Measurements from ENCODE around the gene ZNF576. TPM values are rescaled to one million over a fixed set of nuclear protein-coding genes. Genes with fewer than 3 reads are reported as not detected.

ZNF576 gene
- total and polyA plus RNA-seq, 2 of the 13 experiments (the other 11 are each of a cell fraction or from before 2014, with no cell fraction given) = 7.2 to 9.6 TPM

DNA sequence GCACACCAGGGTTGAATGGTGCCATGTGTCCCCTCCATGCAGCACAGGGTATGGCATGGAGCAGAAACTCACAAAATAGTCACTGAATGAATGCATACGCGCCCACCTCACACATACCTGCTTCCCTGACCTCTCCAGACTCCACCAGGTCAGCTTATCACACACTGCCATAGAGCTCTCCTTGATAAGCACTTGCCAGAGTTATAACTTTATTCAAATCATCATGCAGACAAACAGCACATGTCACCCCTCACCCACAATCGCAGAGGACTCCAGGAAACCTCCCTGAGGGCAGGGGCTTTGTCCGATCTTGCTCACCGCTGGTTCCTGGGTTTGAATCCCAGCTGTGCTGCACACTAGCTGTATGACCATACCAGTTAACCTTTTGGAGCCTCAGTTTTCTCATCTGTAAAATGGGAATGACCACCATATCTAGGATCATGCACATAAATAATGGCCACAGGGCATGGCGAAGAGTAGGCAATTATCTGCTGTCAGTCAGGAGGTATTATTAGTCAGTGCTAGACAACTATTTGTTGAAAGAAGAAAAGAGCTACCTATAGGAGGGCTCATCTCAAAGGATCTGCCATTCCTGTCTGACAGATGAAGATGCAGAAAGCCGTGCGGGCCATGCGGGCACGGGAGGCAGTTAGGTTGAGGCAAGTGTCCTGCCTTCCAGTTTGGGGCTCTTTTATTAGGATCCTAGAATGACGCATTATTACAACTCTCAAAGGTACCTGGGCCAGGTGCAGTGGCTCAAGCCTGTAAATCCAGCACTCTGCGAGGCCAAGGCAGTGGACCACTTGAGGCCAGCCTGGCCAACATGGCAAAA lies 35.0 kb upstream of the ZNF576 start:
- TF ChIP-seq FUBP1 (CRISPR knock-in tag; IDR thresholded peaks at IDR 0.05; ENCODE audit: borderline replicate concordance) = no peak
- no peak for TF ChIP-seq ZNF782 (CRISPR knock-in tag; IDR thresholded peaks at IDR 0.05; ENCODE audit: borderline replicate concordance)
- no peak for TF ChIP-seq SRSF9 (IDR thresholded peaks at IDR 0.05; ENCODE audit: borderline replicate concordance, insufficient read depth, low read depth, low read length, poor library complexity, severe bottlenecking)
- no peak for TF ChIP-seq FLYWCH1 (CRISPR knock-in tag; IDR thresholded peaks at IDR 0.05)
- no peak for TF ChIP-seq AHDC1 (CRISPR knock-in tag; IDR thresholded peaks at IDR 0.05; ENCODE audit: borderline replicate concordance)
- no peak for TF ChIP-seq NR3C1 (CRISPR knock-in tag; IDR thresholded peaks at IDR 0.05)
- TF ChIP-seq KLF13 (CRISPR knock-in tag; IDR thresholded peaks at IDR 0.05) = no peak
- no peak for TF ChIP-seq BRCA1 (CRISPR knock-in tag; IDR thresholded peaks at IDR 0.05)
- peak; percentile 50; the same call in 1 of the 2 replicates for TF ChIP-seq CHD4 (IDR thresholded peaks at IDR 0.05; ENCODE audit: borderline replicate concordance, low read length)
- TF ChIP-seq PHF20 (CRISPR knock-in tag; IDR thresholded peaks at IDR 0.05) = no peak
- TF ChIP-seq ZNF629 (CRISPR knock-in tag; conservative IDR thresholded peaks at IDR 0.05) = peak; percentile 85
- TF ChIP-seq ZNF446 (CRISPR knock-in tag; IDR thresholded peaks at IDR 0.05) = no peak
- no peak for TF ChIP-seq MIER3 (CRISPR knock-in tag; IDR thresholded peaks at IDR 0.05; ENCODE audit: borderline replicate concordance)
- TF ChIP-seq, protein P1, sequence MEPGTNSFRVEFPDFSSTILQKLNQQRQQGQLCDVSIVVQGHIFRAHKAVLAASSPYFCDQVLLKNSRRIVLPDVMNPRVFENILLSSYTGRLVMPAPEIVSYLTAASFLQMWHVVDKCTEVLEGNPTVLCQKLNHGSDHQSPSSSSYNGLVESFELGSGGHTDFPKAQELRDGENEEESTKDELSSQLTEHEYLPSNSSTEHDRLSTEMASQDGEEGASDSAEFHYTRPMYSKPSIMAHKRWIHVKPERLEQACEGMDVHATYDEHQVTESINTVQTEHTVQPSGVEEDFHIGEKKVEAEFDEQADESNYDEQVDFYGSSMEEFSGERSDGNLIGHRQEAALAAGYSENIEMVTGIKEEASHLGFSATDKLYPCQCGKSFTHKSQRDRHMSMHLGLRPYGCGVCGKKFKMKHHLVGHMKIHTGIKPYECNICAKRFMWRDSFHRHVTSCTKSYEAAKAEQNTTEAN (CRISPR knock-in tag; conservative IDR thresholded peaks at IDR 0.05) = no peak
- TF ChIP-seq PHB2 (IDR thresholded peaks at IDR 0.05; ENCODE audit: partially characterized antibody) = no peak
- Histone ChIP-seq H3K27me3 (ENCODE audit: control insufficient read depth in 1 of 2, insufficient read depth in 2 of 2, low read length in 2 of 2) (no peaks in the 10 kb centered on the region), H3K9me3 (ENCODE audit: low read length) (no peaks in the 10 kb centered on the region), H2AFZ (ENCODE audit: low read length) (no peak overlapping the region), H4K20me1 (ENCODE audit: insufficient read depth, low read length) (no peaks in the 10 kb centered on the region), H3K27ac (ENCODE audit: extremely low read length, insufficient read depth, low read length) (no peak overlapping the region), H3K9ac (ENCODE audit: insufficient read depth, low read depth, low read length) (no peak overlapping the region), H3K4me3 (replicated peaks in 1 of 3; ENCODE audit: insufficient read depth in 1 of 3, low read depth in 2 of 3, low read length in 3 of 3) (no peak overlapping the region), H3K79me2 (ENCODE audit: insufficient read depth, low read length) (no peaks in the 10 kb centered on the region), H3K36me3 (replicated peaks in 1 of 2; ENCODE audit: control insufficient read depth in 1 of 2, insufficient read depth in 2 of 2, low read length in 2 of 2) (peaks cover 1 to 24% of the 10 kb centered on the region in 2 experiments; a peak in 4 of 5 replicates), H3K4me2 (ENCODE audit: low read depth, low read length) (no peak overlapping the region), H3K4me1 (ENCODE audit: insufficient read depth, low read length) (no peaks in the 10 kb centered on the region)
- no peak for ATAC-seq
- intact Hi-C loops (cut with micrococcal nuclease; ENCODE audit: unreplicated experiment) = no loop called here
- WGBS (ENCODE audit: low lambda C conversion rate) = 98% methylated on average over 11 of the region's 12 CpGs
- ChIA-PET POLR2A (no interaction called here), CTCF (ENCODE audit: low intra/inter-chr PET ratio, low total read pairs) (interaction anchor here (0.5 kb wide), 1 partner anchor 896 kb away, joined by 3 read pairs; no protein-coding TSS in a partner anchor)
- no peak for FAIRE-seq
- in situ Hi-C loops (cut with HindIII; ENCODE audit: extremely low pct_ligation_motif_present, low pct_unique_long_range_greater_than_20kb) = no loop called here
- no peak for DNase-seq (ENCODE audit: low spot score)
- no TSS peak for BruUV-seq (replicated peaks)
